ENCODE data around the gene ACY1. TPM values are rescaled to one million over a fixed set of nuclear protein-coding genes. Genes with fewer than 3 reads are reported as not detected.
"Not testable (repeated sequence)": the region's sequence is repeated elsewhere in the genome, so short reads cannot be mapped to it uniquely, and the experiment has no call there.

ACY1 gene
- total RNA-seq, 2 experiments from 2014 or later, result 57.0 to 63.9 TPM

DNA sequence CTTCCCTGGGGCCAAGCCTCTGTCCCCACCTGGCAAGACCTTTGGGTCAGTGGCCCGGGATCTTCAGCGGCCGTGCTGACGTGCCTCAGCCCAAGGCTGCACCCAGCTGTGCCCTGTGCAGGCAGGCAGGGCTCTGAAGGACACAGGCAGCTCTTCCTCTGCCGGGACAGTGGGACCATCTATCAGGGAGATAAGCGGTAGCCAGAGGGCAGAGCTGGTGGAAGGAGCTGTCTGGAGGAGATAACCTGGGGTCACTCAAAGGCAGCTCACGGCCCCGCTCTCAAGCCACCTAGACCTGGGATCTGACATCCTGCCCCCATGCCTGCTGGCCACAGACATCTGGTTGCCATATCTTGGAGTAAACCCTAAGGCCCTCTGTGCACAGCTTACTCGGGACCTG is 45.7 kb downstream of the ACY1 start:
- CTCF ChIA-PET, result no interaction called here
- POLR2A ChIA-PET, result no interaction called here

DNA sequence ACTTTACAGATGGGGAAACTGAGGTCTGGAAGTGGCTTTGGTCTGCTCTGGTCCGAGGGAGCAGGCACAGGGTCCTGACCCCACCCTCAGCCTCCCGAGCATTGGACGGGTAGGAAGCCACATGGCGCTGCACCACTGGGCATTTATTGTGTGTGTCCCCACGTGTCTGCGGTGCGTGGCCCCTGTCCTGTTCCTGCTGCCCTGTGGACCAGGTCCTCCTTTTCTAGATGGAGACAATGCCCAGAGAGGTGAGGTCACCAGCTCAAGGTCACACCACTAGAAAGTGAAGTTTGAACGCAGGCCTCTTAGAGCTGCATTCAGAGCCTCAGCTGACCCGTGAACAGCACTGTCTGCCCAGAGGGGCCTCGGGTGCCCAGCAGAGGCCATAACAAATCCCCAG is 46.2 kb downstream of the ACY1 start:
- CTCF ChIA-PET, result interaction anchor here (0.6 kb wide), 1 partner anchor 395 kb away, joined by 3 read pairs; no protein-coding TSS in a partner anchor
- POLR2A ChIA-PET, result no interaction called here

DNA sequence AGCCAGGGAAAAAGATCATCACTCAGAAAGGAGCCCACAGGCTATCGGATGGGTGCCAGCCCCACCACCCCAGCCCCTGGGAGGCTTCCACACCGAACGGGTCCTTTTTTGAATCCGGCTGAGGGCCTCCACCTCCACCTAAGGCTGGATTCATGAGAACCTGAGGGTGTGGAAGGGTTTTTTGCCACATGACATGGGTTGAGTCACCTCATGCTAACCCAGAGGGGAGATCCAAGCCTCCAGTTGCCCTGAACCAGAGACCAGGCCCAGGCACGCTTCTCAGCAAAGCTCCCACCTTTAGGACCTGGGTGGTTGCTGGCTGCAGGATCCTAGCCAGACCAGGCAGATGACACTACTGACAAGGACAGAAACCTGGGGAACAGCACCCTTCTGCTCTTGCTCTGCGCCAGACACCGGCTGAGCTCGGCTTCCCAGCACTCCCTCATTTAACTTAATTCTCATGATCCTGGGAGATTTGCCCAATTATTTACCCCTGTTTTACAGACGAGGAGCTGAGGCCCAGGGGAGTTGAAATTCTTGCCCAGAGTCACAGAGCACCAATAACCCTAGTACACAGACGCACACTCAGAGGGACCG is 47.5 kb downstream of the ACY1 start:
- POLR2A ChIA-PET, result no interaction called here
- CTCF ChIA-PET, result no interaction called here

DNA sequence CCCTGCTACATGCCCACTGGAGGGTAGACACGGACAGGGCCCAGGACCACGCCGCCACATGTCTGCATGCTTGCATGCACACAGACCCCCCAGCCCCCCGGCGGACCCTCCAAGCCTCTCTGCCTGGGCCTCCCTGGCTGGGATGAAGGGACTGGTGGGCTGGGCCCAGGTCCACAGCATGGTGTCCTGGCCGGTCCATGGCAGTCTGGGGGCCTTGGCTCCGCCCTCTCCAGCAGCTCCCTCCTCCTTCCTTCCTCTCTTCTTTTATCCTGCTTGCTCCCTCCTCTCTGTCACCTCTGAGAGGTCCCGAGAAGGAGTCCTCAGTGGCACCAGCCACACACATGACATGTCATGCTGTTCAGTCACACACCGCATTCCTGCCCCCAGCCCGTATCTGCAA is 48.6 kb downstream of the ACY1 start:
- ChIA-PET POLR2A (no interaction called here), CTCF (no interaction called here)

DNA sequence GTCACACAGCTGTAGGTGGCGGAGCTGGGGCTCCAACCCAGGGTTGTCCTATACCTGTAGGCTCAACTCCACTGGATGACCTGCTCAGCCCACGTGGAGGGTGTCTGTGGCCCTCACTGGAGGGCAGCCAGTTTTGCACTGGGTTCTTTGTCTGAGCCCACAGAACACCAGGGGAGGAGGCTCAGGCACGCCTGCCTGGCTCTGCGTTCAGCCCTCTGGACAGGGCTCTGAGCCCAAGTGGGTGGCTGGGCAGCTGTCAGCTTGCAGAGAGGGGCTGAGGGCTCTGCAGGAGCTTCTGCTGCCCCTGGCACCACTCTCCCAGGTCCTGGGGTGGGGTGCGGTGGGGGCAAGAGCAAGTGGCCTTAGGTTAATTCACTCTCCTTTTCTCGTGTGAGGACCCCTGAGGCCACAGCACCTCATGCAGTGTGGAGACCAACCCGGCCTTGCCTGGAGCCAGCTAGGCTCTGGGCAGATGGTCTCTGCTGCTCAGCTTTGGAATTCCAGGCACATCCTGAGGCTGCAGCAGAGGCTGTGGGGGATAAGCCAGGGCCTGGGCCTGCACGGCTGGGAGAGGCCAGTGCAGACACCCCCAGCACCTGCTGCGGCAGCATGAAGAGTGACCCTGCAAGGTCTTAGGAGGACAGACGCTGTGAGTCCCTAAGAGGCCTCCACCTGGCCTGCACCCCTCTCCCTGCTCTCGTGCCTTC is 49.5 kb downstream of the ACY1 start:
- ChIA-PET CTCF (no interaction called here), POLR2A (no interaction called here)

DNA sequence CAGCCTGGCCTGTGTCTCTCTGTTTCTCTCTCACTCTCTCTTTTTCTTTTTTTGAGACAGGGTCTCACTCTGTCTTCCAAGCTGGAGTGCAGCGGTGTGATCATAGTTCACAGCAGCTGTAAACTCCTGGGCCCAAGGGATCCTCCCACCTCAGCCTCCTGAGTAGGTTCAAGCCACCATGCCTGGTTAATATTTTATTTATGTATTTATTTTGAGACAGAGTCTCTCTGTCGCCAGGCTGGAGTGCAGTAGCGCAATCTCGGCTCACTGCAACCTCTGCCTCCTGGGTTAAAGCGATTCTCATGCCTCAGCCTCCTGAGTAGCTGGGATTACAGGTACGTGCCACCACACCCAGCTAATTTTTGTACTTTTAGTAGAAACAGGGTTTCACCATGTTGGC is 50.4 kb downstream of the ACY1 start:
- CTCF ChIA-PET, POLR2A ChIA-PET: not testable (repeated sequence)

DNA sequence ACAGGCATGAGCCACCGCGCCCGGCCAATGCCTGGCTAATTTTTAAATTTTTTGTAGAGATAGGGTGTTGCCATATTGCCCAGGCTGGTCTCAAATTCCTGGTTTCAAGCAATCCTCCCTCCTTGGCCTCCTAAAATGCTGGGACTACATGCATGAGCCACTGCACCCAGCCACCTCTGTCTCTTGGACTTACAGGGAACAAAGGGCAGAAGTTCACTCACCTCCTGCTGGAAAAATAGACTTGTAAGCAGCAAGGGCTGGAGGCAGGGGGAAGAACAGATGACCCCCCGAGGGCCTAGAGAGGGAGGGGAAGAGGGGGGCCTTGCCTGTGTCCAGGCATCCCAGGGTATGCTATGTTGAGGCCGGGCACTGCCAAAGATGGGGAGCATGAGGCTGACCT is 50.9 kb downstream of the ACY1 start:
- POLR2A ChIA-PET, result no interaction called here
- CTCF ChIA-PET, result no interaction called here

DNA sequence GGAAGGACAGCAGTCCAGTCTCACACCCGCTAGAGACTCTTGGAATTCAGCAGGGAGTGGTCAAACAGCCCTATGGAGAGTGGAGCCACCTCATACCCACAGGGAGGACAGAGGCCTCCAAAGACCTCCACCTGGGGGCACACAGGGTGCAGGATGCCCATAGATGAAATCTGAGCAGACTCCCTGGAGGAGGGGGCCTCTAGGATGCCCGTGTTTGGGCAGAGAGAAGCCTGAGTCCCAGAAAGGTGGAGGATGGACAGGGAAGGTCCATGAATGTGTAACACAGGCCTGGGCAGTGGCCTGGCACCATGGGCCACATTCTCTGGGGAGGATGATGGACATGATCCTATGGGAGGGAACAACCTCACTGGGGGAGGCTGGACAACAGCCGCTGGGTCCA is 51.3 kb downstream of the ACY1 start:
- CTCF ChIA-PET, result no interaction called here
- POLR2A ChIA-PET, result no interaction called here

DNA sequence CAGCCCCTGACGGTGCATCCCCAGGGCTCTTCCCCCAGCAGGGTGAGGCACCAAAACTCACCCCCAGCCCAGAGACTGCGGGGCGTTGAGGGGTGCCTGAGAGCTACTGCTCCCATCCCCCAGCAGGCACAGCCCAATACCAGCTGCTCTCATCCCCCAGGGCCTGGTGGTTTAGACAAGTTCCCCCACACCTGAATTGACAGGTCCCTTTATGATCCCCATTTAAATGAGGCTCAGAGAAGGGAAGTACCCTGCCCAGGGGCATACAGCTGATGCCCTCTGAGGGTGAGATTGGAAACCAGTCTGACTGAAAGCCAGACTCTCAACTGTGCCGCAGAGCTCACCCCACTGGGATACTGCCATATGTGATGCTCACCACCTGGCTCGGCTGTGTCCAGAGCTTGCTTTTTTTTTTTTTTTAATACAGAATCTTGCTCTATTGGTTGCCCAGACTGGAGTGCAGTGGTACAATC is 52.9 kb downstream of the ACY1 start:
- ChIA-PET CTCF (interaction anchor here (1.2 to 1.4 kb wide), 2 partner anchors 16 to 87 kb away, joined by 4 read pairs; no protein-coding TSS in a partner anchor), POLR2A (interaction anchor here (0.6 to 0.7 kb wide), 2 partner anchors 55 to 174 kb away, joined by 4 to 6 read pairs; no protein-coding TSS in a partner anchor)

DNA sequence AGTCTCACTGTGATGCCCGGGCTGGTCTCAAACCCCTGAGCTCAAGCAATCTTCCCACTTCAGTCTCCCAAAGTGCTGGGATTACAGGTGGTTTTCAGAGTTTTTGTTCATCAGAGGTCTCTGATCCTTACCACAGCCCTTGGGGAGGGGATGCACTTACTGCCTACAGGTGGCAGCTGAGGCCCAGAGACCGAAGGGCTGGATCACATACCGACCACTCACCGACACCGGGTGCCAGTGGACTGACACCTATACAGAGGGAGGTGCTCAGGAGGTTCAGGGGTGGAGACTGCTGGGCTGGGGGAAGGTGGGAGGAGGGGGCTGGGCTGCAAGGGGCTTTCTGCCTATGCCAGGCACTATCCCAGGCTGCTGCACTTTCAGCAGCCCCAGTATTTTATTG is 53.5 kb downstream of the ACY1 start:
- CTCF ChIA-PET, result interaction anchor here (1.2 to 1.4 kb wide), 2 partner anchors 16 to 86 kb away, joined by 4 read pairs; no protein-coding TSS in a partner anchor
- POLR2A ChIA-PET, result interaction anchor here (0.6 to 0.7 kb wide), 2 partner anchors 55 to 174 kb away, joined by 4 to 6 read pairs; no protein-coding TSS in a partner anchor

DNA sequence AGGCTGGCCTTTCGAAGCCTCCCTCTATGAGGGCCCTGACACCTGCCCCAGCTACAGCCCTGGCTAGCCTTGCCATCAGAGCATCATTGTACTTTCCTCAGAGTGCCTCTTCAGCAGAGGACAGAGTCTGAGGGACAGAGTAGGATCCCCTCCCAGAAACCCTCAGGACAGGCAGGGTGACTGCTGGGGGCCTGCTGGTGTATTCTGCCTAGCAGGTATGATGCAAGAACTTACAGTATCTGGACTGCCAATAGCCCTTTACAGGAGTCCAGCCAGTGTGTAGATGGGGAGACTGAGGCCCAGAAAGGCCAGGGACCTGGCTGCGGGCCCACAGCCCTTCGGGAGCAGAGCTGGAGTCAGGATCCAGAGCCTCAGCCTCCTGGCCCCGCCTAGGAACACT is 54.0 kb downstream of the ACY1 start:
- CTCF ChIA-PET, result interaction anchor here (1.4 kb wide), 1 partner anchor 15 kb away, joined by 4 read pairs; no protein-coding TSS in a partner anchor
- POLR2A ChIA-PET, result no interaction called here

DNA sequence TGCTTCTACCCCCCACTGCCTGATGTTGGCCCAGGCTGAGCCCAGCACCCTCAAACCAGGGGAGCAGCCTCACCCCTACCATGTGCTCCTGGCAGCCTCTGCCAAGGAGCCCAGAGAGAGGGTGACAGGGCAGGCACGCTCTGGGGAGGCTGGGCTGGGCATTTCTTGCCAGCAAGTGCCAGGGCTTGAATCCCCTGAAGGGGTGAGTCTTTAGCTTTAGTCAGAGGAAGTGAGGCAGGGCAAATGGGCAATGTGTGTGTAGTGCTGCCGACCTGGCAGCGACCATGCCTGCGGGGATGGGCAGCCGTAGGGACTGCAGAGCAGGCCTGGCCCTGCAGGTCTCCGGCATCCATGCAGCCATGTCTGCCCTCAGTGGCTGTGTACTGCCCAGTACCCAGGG is 54.9 kb downstream of the ACY1 start:
- CTCF ChIA-PET, result no interaction called here
- POLR2A ChIA-PET, result no interaction called here

Other genes starting within 250 kb of the ACY1 start
- gene IQCF6, start 204.3 kb upstream of the ACY1 start, total RNA-seq, result not detected
- gene IQCF2, start 121.9 kb upstream of the ACY1 start, total RNA-seq, result not detected
- gene IQCF5, start 107.9 kb upstream of the ACY1 start, total RNA-seq, result not detected
- gene IQCF1, start 80.2 kb upstream of the ACY1 start, total RNA-seq, result not detected
- 10 to 100 TPM; 82.4 to 83.9 TPM for gene RRP9, start 41.6 kb upstream of the ACY1 start, total RNA-seq
- 10 to 100 TPM in 1 of 2 experiments, 1 to 10 TPM in 1; 9.7 to 12.2 TPM for gene PARP3, start 41.2 kb upstream of the ACY1 start, total RNA-seq
- gene GPR62, start 28.2 kb upstream of the ACY1 start, total RNA-seq, result not detected
- 10 to 100 TPM; 10.4 to 10.9 TPM for gene PCBP4, start 16.1 kb upstream of the ACY1 start, total RNA-seq
- 10 to 100 TPM; 57.2 to 59.0 TPM for gene ABHD14B, start 9.5 kb upstream of the ACY1 start, total RNA-seq
- gene ABHD14A, start 8.5 kb upstream of the ACY1 start, total RNA-seq, result 10 to 100 TPM; 14.4 to 14.5 TPM
- gene RPL29, start 12.4 kb downstream of the ACY1 start, total RNA-seq, result 1,000 to 10,000 TPM; 1,417 to 1,432 TPM
- gene DUSP7, start 73.0 kb downstream of the ACY1 start, total RNA-seq, result 10 to 100 TPM; 26.5 to 26.8 TPM
- 10 to 100 TPM; 24.5 to 27.4 TPM for gene POC1A, start 170.9 kb downstream of the ACY1 start, total RNA-seq
- gene ALAS1, start 214.6 kb downstream of the ACY1 start, total RNA-seq, result 10 to 100 TPM; 71.7 to 73.8 TPM
- gene TLR9, start 242.1 kb downstream of the ACY1 start, total RNA-seq, result under 1 TPM; 0.23 to 0.50 TPM

Data from activated CD8-positive, alpha-beta memory T cell treated with anti-CD3 and anti-CD28 coated beads for 36 hours (primary cell).